GM21526 (cell line): ENCODE results near the gene TPSG1.
"Not testable (repeated sequence)": the region's sequence is repeated elsewhere in the genome, so short reads cannot be mapped to it uniquely, and the experiment has no call there.

Experiments
- ATAC-seq: cut with Tn5 transposase; IDR thresholded peaks from one replicate; pipeline ENCODE4 v1.9.1; 2021; ENCODE audit warnings: moderate library complexity; ENCODE audit not compliant: unreplicated experiment, low FRiP score

Gene TPSG1

GRCh38 chr16:1257561-1258224, 32.6 kb upstream of the TPSG1 start:
- ATAC-seq: no peak

DNA sequence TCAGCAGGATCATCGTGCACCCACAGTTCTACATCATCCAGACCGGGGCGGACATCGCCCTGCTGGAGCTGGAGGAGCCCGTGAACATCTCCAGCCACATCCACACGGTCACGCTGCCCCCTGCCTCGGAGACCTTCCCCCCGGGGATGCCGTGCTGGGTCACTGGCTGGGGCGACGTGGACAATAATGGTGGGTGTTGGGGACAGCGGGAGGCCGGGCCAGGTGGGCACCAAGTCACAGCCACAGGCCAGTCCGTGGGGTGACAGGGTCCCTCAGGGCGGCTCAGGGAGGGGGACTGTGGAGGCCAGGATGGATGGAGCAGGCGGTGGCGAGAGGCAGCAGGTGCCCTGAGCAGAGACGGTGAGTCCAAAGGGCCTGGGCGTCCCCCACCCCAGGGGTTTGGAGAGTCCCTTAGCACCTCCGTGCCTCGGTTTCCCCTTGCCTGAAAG, 31.8 kb upstream of the TPSG1 start:
- no peak for ATAC-seq

DNA sequence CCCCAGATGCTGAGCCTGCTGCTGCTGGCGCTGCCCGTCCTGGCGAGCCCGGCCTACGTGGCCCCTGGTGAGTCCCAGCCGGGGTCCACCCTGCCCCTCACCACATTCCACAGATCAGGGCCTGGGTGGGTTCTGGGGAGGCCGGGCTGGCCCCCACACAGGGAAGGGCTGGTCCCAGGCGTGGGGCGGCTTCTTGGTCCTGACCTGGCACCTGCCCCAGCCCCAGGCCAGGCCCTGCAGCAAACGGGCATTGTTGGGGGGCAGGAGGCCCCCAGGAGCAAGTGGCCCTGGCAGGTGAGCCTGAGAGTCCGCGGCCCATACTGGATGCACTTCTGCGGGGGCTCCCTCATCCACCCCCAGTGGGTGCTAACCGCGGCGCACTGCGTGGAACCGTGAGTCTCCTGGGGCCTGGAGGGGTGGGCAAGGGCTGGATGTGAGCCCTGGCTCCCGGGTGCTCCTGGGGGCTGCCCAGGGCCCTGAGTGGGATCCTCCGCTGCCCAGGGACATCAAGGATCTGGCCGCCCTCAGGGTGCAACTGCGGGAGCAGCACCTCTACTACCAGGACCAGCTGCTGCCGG, 31.3 kb upstream of the TPSG1 start:
- ATAC-seq: not testable (repeated sequence)

DNA sequence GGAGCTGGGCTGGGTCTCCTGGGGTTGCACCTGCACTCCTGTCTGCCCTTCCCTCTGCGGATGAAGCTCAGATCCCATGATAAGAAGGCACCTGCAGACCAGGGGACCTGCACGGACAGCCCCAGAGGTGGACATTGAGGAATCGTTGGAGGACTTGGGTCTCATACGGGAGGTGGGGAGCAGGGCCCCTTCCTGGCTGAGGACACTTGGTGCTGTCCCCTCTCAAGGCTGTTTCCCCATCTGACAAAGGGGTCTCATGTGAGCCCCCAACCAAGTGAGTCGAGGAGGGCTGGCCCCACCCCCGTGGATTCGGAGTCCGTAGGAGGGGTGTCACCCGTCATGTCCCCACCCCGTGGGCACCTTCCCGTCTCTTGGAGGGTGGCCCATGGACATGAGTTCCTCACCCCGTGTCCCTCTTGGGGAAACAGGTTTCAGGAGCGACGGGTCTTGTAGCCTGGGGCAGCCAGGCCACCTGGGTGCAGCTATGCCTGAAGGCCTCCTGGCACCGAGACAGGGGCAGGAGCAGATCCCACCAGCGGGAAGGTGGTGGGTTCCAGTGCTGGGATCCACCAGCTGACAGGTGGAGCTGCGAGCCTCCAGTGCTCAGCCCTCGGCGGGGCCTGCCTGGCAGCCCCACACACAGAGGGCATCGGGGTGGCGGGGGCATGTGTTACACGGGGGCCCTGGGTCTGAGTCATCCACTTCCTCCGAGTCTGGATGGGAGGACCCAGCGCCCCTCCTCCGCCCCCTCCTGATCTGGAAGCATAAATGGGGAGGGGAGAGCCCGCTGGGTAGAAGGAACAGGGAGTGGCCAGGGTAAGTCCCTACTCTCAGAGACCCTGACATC, 30.4 kb upstream of the TPSG1 start, which contains the start of gene TPSD1:
Gene TPSD1 (plus strand): TSS at position 794 of the 847 bp plus-strand sequence. CDS start 212 bp downstream, outside the sequence.
- not testable (repeated sequence) for ATAC-seq

- not testable (repeated sequence) for ATAC-seq
Observed at GRCh38 chr16:1254821-1255220, 29.8 kb upstream of the TPSG1 start.

DNA sequence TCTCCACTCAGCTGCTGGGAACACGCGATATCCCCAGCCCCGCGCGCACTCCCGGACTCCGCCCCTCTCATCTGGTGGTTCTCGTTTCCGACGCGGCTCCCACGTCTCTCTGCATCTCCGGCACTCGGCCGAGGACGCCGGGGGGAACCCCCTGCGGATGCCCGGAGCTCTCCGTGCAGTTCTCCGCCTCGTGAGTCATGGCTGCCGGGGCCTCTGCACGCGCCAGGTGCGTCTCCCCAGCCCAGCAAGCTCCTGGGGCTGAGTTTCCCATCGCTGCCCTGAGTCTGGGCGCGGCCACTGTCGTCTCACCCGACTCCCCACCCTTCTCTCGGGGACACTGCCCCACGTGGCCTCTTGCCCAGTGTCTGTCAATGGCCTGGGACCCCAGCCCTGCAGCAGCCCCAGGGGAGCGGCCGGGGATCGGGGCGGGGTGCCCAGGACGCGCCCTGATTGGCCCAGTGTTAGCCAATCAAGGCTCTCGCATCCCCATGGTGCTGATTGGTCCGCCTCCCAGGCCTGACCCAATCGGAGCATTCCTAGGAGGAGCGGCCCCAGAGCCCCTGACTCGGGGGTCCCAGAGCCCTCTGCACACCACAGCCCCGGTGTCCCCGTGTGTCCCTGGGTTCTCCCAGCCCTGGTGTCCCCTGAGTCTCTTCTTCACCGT, 28.8 kb upstream of the TPSG1 start:
- ATAC-seq: not testable (repeated sequence)

DNA sequence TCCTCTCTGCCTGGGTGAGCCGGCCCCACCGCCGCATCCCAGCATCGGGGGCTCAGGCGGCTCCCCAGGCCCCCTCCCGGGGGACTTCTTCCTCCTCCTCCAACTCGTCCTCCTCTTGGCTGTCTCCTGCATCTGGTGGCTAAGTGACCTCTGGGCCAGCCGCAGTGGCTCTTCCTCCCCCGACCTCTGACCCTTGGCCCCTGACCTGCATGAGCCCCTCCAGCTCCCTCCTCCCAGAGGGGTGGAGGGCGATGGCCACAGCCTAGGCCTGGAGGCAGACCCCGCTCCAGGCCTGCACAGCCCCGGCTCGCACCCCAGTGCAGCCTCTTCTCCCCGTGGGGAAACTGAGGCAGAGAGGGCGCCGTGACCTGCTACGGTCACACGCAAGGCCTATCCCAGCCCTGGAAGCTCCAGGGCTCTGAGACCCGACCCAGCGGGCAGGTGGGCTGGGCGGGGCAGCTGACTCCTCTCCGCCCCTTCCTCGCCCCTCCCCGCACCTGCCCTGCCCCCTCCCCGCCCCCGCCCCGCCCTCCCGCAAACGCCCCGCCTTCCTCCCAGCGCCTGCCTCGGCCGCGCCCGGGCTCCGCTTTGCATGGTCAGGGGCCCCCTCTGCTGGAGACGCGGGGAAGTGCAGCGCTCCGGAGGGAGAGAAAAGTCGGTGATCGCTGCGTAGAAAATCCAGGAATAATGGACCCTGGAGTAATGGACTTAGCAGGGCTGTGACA, 24.1 kb upstream of the TPSG1 start:
- ATAC-seq: not testable (repeated sequence)

DNA sequence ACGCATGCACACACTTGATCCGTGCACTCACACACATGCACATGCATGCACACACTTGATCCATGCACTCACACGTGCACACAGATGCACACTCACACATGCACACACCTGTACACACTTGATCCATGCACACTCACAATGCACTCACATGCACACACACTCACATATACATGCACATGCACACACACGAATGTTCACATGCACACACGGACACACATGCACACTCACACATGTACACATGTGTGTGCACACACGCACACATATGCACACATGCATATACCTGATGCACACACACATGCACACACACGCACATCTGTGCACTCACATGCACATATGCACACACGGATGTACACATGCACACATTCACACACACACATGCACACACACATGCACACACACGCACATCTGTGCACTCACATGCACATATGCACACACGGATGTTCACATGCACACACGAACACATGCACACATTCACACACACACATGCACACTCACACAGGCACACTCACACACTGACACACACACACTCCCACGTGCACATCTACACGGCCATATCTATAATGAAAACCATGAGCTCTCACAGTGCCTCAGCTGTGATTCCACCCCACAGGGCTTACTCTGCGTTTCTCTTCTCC, 23.0 kb upstream of the TPSG1 start:
- ATAC-seq: not testable (repeated sequence)

DNA sequence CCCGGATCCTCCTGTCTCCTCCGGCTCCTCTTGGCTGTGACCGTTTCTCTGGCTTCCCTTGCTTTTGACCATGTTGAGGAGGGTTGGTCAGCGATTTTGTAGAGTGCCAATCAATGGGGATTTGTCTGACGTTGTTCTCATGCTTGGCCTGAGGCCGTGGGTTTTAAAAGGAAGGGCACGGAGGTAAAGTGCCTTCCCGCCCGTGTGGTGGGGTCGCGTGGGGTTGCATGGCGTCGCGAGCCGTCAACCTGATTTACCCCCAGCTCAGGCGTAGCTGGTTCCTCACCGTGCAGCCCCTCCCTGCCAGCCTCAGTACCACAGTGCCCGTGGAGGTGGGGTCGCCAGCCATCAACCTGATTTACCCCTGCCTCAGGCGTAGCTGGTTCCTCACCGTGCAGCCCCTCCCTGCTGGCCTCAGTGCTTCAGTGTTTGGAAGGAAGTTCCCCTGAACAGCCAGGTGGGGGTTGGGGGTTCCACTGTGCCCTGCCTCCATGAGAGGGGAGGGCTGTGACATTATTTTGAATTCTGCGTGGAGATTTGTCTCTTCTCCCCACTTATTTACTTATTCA, 20.5 kb upstream of the TPSG1 start:
- no peak for ATAC-seq

DNA sequence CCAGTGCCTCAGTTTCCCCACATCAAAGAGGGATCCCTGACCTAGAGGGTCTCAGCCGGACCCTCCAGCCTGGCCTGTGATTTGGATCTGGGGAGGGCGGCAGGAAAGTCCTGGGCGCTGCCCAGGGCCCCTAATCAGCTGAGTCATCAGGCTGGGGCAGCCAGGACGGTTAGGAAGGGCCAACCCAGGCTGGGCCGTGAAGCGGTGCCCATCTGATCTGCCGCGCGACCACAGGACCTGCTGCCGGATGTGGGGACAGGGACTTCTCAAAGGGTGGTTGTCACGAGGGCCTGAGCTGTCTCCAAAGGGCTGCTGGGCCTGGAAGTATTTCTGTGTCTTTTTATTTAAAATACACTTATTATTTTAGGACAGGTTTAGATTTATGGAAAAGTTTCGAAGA, 19.8 kb upstream of the TPSG1 start:
- no peak for ATAC-seq

GRCh38 chr16:1243907-1244850, 19.1 kb upstream of the TPSG1 start:
- not testable (repeated sequence) for ATAC-seq

DNA sequence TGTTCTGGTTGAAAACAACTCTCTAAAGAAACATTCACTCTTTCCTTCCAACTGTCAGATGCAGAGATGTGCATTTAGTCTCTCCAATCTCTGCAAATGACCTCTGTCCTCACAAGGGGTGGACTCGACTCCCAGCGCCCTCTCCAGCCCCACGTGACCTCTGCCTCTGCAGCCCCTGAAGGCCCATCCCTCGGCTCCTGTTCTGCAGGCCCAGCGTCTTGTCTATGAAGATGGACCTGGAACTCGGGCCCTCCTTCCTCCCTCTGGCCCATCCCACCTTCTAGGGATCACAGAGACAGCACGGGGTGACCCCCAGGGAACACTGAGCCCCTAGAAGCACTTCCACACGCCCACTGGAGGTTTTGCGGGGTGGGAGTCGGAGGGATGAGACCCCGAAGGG, 18.3 kb upstream of the TPSG1 start:
- not testable (repeated sequence) for ATAC-seq

DNA sequence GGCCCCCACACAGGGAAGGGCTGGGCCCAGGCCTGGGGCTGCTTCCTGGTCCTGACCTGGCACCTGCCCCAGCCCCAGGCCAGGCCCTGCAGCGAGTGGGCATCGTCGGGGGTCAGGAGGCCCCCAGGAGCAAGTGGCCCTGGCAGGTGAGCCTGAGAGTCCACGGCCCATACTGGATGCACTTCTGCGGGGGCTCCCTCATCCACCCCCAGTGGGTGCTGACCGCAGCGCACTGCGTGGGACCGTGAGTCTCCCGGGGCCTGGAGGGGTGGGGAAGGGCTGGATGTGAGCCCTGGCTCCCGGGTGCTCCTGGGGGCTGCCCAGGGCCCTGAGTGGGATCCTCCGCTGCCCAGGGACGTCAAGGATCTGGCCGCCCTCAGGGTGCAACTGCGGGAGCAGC, 16.0 kb upstream of the TPSG1 start:
- not testable (repeated sequence) for ATAC-seq

DNA sequence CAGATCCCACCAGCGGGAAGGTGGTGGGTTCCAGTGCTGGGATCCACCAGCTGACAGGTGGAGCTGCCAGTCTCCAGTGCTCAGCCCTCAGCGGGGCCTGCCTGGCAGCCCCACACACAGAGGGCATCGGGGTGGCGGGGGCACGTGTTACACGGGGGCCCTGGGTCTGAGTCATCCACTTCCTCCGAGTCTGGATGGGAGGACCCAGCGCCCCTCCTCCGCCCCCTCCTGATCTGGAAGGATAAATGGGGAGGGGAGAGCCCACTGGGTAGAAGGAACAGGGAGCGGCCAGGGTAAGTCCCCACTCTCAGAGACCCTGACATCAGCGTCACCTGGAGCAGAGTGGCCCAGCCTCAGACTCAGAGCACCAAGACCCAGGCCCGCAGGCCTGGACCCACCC, 15.4 kb upstream of the TPSG1 start, which contains the start of gene TPSAB1:
Gene TPSAB1 (plus strand): TSS at position 270 of the 400 bp plus-strand sequence. CDS start 234 bp downstream, outside the sequence.
- not testable (repeated sequence) for ATAC-seq

- ATAC-seq: not testable (repeated sequence)
Observed at GRCh38 chr16:1239575-1239974, 14.5 kb upstream of the TPSG1 start.

- not testable (repeated sequence) for ATAC-seq
Observed at GRCh38 chr16:1238909-1239308, 13.8 kb upstream of the TPSG1 start.

GRCh38 chr16:1237990-1238389, 12.9 kb upstream of the TPSG1 start:
- no peak for ATAC-seq

DNA sequence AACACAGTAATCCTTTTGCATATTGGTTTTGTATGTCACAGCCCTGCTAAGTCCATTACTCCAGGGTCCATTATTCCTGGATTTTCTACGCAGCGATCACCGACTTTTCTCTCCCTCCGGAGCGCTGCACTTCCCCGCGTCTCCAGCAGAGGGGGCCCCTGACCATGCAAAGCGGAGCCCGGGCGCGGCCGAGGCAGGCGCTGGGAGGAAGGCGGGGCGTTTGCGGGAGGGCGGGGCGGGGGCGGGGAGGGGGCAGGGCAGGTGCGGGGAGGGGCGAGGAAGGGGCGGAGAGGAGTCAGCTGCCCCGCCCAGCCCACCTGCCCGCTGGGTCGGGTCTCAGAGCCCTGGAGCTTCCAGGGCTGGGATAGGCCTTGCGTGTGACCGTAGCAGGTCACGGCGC, 11.6 kb upstream of the TPSG1 start:
- ATAC-seq: not testable (repeated sequence)
